ENCODE data around the gene ST8SIA5.

The ST8SIA5 gene

DNA sequence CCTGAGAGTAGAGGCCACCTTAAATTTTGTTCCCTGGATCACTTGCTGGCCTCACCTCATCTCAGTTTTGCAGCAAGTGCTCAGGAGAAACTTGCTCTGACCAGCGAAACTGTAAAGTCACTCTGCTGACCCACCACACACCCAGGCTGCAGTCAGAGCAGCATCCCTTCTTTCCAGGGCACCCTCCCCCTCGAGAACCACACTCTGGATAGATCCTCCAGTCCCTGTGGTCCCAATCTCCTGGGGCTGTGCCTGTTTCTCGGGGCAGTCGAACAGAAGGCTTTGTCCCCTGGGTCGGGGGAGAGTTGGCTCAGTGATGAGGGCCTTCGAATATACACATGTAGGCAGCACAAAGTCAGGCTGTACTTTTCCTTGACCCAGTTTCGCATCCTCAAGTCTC is 18.4 kb downstream of the ST8SIA5 start:
- no peak for DNase-seq

DNA sequence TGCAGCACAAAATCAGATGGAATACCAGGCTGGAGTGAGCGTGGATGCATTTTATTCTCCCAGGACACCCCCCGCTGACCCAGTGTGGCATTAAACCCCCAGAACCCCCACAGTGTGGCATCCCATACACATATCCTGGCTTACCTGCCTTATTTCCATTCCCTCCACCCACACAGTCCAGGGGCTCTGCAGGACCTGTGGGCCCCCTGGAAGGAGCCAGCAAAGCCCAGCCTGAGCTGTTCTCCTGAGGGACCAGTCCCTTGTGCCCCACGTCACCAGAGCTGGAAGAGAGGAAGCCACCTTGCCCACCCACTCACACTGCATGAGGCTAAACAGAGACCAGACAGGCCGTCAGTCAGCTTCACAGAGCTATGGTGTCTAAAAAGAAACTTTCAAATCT is 20.1 kb downstream of the ST8SIA5 start:
- no peak for DNase-seq

DNA sequence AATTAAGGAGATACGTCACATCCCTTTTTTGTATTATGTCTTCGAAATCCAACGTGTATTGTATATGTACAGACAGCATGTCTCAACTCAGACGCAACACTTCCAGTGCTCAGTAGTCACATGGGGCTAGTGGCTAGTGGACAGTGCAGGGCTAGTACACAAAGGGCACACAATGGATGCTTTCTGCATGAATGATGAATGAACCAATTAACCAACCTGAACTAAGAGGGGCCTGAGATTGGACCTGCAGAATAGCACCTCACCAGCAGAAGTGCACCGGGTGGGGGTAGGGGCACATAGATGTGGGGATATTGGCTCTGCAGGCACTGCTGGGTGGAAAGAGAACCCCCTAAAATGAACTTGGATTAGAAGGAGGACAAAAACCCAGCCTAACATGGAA is 20.7 kb downstream of the ST8SIA5 start:
- DNase-seq, result no peak

DNA sequence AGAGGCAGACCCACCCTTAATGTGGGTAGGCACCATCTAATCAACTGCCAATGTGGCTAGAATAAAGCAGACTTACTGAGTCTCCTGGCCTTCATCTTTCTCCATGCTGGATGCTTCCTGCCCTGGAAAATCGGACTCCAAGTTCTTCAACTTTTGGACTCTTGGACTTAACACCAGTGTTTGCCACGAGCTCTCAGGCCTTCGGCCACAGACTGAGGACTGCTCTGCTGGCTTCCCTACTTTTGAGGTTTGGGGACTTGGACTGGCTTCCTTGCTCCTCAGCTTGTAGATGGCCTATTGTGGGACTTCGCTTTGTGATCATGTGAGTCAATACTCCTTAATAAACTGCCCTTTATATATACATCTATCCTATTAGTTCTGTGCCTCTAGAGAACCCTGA is 21.9 kb downstream of the ST8SIA5 start:
- no peak for DNase-seq

DNA sequence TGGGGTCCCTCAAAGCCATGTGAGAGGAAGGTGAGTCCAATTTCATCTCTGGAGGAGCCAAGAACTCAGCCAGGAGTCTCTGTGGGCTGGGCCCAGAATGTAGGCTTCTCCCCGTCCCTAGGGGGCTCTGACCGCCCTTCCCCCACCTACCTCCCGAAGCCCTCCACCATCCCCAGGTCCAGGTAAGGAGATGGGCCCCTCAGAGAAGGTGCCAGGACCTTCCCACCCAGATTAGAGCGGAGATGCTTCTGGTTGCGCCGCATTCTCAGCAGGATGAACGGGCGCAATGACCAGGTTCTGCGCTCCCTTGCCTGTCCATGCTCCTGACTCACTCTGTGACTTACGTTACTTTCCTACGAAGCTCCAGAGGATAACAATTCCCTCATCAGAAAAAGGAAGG is 23.0 kb downstream of the ST8SIA5 start:
- no peak for DNase-seq

DNA sequence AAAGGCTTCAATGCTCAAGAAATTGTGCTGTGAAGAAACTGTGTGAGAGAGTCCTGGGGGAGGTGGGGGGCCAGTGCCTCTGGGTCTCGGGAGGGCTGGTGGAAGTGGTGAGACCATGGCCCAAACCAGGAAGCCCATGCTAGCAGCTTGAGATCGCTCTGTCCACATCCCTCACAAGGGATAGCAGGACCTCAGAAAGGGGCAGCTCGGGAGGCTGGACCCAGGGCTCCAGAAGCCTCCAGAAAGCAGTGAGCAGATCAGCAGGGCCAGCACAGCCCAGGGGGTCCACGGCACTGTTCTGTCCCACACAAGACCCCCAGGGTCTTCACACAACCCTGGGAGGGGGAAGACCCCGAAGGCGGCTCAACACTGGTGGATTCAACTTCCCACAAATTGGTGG is 24.1 kb downstream of the ST8SIA5 start:
- no peak for DNase-seq

DNA sequence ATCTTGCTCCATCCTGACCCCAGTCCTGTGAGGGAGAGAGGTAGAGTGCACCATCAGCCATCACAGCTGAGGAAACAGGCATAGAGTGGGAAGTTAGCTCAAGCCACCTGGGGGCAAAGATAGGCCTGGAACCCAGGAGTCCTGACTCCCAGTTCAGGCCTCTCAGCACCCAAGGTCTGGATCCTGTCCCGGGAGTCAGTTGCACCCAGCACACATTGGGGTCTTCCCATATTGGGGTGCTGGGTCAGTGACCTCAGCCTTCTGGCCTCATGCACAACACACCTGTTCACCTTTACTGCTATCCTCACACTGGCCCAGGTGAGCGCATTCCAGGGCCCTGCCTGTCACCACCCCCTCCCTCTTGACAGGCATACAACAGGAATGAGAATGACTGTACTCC is 24.7 kb downstream of the ST8SIA5 start:
- DNase-seq, result no peak

DNA sequence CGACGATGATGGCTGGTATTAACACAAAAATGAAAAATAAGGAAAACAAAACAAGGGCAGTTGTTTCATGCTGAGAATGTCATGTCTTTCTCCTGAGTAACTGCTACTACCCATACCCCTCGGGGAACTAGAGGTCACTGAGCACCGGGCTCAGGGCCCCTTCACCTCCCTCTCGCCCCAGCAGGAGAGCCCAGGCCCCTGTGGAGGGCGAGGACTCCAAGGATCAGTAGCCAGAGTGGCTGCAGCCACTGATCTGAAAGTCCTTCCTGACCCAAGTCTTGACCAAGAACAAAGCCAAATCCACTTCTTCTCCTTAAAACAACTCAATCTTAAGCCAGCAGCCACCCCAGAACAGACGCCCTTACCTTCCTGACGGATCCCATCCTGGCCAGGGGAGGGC is 25.5 kb downstream of the ST8SIA5 start:
- no peak for DNase-seq

DNA sequence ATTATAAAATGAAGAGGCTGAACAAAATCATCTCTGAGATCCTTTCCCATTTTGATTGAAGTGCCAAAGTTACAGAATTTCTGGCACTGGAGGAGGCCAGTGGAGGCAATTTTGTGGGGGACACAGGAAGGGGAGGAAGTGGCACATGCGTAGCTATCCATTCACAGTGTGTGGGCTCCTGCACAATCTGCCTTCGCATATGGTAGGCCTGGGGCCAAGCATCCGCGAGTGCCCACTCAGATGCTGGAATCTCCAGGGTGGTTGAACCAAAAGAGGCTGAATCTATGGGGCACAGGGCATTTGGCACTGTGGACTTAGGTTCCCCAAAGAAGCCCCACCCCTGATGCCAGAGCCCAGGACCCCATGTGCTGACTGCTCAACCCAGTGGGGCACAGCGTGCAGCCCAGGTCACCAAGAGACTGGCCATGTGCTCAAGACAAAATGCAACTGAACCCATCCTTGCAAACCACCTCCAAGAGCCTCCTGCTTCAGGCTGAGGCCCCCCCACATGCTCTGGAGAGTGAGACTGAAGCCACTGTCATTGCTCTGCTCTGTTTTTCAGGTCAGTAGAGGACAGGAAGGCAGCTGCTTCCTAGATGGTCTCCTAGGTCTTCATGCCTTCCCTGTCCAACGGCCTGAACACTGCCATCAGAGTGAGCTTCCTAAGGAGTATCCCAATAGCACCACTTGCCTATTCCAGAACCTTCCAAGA is 28.5 kb downstream of the ST8SIA5 start:
- no peak for DNase-seq

DNA sequence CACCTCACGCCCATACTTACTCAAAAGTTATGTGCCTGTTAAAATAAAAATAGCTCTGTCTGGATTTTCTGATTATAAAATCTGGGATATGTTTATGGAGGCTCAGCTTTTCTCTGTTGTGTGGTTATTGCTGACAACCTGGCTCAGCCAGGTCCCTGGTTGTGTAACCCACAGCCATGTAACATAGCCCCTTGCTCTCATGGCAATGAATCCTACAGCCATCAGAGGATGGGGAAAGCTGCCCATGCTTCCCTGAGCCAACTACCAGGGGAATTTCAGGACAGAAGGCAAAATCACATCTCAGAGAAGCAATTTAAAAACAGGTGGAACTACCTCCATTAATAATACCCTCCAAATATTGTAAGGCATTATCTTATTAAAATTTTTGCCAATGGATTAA is 29.7 kb downstream of the ST8SIA5 start:
- DNase-seq, result no peak

DNA sequence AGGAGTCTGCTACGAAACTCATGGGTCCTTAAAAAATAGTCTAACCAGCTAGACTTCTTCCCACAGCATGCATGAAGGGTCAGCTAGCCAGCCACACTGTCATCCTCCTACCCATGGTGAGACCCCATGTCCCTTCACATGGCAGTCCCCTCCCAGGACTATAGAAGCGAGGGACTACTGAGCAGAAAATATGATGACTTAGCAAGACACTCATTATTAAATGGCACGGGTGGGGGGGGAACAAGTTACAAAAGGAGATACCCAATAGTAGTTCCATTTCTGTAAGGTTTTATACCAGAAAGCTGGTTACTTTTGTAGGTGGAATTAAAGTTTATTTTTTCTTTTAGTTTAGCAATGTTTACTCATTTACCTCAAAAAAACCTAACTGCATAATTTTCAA is 31.5 kb downstream of the ST8SIA5 start:
- no peak for DNase-seq

DNA sequence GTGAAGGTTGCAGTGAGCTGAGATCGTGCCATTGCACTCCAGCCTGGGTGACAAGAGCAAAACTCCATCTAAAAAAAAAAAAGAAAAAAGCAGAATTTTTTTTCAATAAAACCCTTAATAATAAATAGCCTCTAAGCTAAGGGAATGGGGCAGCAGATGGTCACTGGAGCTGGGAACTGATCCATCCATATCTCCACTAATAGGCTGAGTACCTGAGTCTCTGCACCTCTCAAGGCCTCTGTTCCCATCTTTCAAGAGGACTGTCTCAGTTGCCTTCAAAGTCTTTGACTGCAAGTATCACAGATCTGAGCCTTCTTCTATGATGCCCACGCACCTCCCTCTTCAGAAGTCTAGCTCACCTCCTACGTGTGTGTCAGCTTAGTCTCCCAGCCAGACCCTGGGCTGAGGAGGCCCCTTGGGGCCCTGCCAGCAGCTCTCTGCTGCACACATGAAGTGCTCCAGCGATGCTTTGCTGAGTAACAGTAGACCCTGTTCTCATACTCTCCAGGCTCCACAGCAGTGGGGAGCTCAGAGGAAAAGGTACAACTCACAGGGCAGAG is 32.9 kb downstream of the ST8SIA5 start:
- DNase-seq, result peak; percentile 18

DNA sequence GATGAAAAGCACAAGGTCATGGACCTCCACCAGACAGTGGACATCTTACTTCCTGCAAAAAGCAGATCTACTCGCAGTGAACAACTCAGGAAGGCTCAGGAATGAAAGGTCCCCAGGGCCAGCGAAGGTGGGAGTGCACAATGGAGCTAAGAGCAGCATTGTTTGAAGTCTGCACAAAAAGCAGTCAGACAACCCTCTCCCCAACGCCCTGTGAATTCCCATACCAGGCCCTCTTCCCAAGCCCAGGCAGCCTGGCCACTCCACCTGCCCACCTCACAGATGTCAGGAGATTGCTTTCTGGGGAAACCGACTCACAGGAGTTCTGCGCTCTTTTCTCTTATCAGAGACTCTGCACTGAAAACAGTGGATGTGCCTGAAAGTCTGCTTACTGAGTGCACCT is 34.8 kb downstream of the ST8SIA5 start:
- DNase-seq, result peak; percentile 10

DNA sequence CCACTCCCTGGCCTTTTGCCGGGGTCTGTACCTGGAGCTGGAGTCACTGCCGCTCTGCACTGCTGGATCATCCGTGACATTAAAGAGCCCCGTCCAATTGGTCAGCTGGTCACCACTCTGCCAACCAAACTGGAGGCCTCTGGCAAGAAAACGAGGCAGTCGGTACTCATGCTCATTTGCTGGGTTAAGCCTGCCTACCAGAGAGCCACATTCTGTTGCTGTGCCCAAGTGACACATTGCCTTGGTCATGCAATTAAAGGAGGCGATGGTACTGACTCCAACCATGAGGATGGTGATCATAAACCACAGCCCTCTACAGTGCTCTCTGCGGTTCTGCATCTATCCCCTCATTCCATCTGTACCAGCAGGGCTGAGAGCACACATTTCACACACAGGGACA is 35.5 kb downstream of the ST8SIA5 start:
- DNase-seq, result no peak

DNA sequence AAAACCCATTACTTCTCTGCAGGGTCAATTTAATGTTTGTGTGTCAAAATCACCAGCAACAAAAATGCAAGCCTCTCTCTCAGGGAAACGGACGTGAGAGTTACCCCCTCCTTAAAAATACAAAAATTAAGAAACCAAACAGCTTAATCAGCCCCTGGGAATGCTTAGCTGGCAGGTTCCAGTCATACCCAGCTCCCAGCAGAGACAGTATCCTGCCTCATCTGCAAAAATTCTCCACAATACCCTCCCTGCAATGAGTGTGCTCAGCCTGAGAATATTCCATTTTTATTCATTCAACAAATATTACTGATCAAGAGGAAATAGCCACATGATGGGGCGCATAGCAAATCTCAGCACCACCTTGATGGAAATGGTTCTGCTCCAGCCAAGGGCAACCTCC is 36.3 kb downstream of the ST8SIA5 start:
- DNase-seq, result no peak

DNA sequence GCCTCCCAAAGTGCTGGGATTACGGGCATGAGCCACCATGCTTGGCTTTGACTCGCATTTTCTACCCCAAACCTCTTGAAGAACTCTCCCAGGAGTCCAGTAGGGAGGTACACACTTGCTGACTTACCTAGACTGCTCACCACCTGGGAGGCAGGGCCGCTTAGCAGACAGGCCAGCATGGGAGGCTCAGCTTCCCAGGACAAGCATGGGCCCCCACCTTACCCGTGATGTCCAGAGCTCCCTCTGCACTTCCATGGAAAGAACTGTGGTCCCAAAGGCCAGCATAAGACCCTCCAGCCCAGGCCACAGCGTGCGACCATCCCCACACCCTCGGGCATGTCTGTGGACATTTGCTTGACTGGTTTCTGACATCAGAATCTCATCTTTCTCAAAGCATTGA is 36.8 kb downstream of the ST8SIA5 start:
- no peak for DNase-seq

DNA sequence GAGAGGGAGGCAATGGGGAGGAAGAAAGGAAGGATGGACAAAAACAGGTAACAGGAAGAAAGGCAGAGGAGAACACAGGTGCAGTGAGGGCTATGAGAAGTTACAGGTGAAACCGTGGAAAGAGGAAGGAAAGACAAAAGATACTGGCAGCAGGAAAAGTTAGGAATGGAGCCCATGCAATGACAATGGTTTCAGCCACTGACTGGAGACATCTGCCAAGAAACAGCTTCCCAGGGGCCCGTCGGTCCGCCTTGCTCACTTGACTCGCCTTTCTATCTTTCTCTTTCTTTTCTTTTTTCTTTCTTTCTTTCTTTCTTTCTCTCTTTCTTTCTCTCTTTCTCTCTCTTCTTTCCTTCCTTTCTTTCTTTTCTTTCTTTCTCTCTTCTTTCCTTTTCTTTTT is 37.5 kb downstream of the ST8SIA5 start:
- no peak for DNase-seq

DNA sequence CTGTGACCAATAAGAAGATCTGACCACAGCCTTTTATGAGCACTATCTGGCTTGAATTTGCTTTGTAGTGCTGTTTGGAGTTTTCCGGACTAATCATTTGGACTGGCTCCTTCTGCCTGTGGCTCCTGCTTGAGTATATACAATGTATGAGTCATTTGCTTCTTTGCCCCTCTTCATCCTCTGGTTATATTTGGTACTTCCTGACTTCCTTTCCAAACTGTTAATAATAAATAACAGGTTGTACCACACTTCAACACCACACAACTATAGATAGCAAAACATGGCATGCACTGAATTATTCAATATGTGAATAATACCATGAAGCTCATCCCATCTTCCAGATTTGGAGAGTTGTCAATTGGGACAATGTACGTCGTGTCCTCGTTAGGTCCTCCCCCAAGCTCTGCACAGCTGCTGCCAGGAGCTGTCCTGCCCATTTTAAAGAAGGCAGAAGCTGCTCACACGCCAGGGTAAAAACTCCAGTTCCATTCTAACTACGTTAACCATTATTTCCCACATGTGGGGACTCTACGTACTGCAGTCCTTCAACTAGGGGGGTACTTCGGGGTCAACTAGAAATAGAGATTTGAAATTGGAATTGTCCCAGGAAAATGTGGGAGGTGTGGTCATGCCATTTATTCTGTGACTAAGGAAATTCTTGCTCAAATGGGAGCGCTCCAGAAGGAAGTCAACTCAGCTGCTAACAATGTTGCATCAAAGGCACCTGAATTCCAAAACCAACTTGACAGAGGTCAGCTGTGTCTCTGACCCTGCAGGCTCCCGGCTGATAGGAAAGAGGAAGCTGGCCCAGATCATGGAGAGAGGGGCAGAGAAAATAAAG is 38.1 kb downstream of the ST8SIA5 start:
- DNase-seq, result no peak

DNA sequence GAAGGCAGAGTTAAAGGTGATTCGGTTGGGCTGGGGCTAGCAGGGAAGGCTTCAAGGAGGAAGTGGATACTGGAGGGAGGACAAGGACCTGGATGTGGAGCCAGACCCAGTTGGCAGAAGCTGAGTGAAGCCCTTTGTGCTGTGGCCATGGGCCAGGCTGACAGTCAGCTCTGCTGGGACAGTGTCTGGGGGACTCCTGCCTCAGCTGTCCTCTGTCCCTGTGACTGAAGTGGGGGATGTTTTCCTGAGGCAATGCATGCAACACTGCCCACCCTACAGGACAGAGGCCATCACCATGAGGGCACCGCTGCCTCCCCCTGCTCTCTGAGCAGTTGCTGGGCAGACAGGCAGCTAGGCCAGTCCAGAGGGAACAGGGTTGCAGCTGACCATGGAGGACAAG is 40.0 kb downstream of the ST8SIA5 start:
- no peak for DNase-seq

DNA sequence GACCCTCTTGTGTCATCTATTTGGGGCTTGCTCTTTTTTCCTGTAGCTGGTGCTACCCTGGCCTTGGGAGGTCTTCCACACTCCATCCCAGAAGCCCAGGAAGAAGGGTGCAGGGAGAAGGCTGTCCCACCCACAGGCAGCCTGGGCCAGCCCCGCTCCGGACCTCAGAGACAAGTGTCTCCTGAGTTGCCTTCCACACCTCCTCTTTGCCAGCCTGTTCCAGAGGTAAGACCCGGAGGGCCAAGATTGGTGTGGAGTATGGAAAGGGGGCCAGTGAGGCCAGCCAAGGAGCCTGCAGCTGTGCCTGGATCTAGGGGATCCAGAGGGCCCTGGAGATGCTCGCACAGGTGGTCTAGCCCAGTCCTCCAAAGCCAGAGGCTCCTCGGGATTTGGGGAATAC is 40.5 kb downstream of the ST8SIA5 start:
- DNase-seq, result no peak

DNA sequence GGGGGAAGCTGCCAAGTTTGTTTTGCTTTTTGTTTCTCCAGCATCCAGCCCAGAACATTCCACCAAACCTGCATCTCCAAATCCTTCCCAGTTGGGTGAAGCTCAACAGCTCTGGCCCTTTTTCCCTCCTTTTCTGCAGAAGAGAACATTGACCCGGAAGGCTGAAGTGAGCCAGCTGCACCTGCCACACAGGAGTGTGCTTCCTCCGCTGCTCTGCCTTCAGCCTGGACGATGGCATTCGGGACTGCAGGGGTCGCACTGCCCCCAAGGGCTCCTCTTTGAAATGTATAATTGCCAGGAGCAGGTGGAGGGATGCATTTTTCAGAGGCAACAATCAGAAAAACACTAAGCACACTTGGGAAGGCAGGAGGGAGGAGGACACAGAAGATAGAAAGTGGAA is 41.8 kb downstream of the ST8SIA5 start:
- DNase-seq, result no peak

DNA sequence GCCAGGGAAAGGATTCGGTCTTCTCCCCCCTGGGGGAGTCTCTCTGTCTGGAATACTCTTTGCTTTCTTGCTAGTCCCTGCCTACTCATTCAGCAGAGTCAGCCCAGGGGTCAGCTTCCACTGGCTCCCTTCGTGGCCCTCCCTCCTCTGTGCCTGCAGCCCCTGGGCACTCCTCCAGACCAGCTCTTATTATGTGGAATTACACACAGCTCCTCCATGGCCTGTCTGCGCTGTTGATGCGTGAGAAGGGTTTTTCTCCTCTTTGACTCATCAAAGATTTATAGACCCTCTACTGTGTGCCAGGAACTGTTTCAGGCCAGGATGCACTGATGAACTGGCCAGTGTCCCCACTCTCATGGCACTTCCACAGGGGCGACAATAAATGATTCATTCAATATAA is 44.4 kb downstream of the ST8SIA5 start:
- DNase-seq, result no peak

DNA sequence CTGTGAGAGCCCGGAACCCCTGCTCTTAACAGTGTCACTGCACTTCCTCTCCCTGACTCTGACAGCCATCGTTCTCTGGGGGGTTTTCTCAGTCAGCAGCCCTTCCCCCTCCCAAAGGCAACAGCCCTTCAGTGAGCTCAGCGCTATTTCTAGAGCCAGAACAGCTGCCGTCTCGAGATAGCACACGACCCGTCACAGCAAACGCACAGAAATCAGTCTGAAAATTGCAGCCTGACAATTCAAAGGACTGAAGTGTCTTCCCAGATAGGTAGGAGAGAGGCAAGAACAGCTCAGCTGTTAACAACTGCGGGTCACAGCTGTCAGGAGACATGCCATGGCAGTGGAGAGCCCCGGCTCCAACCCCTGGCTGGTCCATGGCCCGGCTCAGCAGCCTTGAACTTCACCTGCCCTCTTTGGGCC is 45.4 kb downstream of the ST8SIA5 start:
- no peak for DNase-seq

DNA sequence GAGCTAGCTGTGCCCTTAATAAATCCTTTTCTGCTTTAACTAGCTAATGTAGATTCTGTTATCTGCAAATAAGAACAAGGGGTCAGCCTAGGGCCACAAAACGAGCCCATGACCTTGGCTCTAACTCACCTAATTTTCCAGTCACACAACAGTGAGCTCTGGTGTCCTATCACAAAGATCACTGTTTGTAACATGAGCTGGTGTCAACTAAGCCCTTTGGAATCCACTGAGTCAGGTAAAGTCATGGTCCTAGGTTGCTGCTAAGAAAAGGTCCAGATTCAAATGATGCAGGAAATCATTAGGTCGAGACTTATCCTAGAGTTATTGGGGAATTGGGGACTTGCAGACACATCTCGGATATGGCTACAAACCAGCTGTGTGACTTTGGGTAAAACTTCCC is 49.9 kb downstream of the ST8SIA5 start:
- DNase-seq, result no peak
